NB4 (cell line): Measurements from ENCODE around the gene BPTF.
"Not testable (repeated sequence)": the region's sequence is repeated elsewhere in the genome, so short reads cannot be mapped to it uniquely, and the experiment has no call there.

Experiments
- MYC ChIP-seq: IDR thresholded peaks from 2 replicates; pipeline ENCODE4 v1.6.1; 2011; ENCODE audit warnings: low read depth, low read length
- POLR2A ChIP-seq: IDR thresholded peaks from 2 replicates; pipeline ENCODE4 v1.6.1; 2011; ENCODE audit warnings: mild to moderate bottlenecking; ENCODE audit not compliant: insufficient read length; ENCODE audit errors: extremely low read depth
- TF ChIP-seq, protein P1 (sequence below): IDR thresholded peaks from one replicate; pipeline ENCODE4 v1.5.1; 2012; ENCODE audit warnings: low read depth, low read length
- TF ChIP-seq, protein P2 (sequence below): IDR thresholded peaks from 2 replicates; pipeline ENCODE4 v1.6.1; 2011; ENCODE audit warnings: low read depth, low read length

DNA sequence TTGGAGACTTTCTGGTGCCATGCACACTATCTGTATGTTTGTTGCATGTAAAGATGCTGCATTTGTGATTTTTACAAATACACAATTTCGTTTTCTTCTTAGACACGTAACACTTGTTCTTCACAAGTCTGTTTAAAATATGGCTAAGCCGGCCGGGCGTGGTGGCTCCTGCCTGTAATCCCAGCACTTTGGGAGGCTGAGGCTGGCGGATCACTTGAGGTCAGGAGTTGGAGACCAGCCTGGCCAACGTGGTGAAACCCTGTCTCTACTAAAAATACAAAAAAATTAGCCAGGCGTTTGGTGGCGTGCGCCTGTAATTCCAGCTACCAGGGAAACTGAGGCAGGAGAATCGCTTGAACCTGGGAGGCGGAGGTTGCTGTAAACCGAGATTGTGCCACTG is 195.5 kb downstream of the BPTF start:
- not testable (repeated sequence) for TF ChIP-seq POLR2A, MYC
- TF ChIP-seq, protein P1, sequence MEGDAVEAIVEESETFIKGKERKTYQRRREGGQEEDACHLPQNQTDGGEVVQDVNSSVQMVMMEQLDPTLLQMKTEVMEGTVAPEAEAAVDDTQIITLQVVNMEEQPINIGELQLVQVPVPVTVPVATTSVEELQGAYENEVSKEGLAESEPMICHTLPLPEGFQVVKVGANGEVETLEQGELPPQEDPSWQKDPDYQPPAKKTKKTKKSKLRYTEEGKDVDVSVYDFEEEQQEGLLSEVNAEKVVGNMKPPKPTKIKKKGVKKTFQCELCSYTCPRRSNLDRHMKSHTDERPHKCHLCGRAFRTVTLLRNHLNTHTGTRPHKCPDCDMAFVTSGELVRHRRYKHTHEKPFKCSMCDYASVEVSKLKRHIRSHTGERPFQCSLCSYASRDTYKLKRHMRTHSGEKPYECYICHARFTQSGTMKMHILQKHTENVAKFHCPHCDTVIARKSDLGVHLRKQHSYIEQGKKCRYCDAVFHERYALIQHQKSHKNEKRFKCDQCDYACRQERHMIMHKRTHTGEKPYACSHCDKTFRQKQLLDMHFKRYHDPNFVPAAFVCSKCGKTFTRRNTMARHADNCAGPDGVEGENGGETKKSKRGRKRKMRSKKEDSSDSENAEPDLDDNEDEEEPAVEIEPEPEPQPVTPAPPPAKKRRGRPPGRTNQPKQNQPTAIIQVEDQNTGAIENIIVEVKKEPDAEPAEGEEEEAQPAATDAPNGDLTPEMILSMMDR: not testable (repeated sequence)
- TF ChIP-seq, protein P2, sequence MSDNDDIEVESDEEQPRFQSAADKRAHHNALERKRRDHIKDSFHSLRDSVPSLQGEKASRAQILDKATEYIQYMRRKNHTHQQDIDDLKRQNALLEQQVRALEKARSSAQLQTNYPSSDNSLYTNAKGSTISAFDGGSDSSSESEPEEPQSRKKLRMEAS: not testable (repeated sequence)
